NCI-H1092 treated with DMSO at 0.1 percent for 48 hours (cell line): ENCODE data around the gene CSH1.
"Not testable (repeated sequence)": the region's sequence is repeated elsewhere in the genome, so short reads cannot be mapped to it uniquely, and the experiment has no call there.

ENCODE experiments used
- DNase-seq: peaks from one replicate; lab custom pipeline; 2025; lab: John Stamatoyannopoulos, UW

CSH1 gene

GRCh38 chr17:63869491-63870291 is 26.7 kb downstream of the CSH1 start:
- not testable (repeated sequence) for DNase-seq

- DNase-seq: not testable (repeated sequence)
Measured at GRCh38 chr17:63866625-63867024, 29.7 kb downstream of the CSH1 start.

DNA sequence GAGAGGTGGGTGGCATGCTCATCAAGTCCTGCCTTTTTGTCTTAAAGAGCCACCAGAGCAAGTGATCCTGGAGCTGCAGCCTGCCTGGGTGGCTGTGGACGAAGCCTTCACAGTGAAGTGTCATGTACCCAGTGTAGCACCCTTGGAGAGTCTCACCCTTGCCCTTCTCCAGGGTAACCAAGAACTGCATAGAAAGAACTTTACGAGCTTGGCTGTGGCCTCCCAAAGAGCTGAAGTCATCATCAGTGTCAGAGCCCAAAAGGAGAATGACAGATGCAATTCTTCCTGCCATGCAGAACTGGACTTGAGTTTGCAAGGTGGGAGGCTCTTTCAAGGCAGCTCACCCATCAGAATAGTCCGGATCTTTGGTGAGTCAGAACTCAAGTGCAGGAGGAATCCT is 37.1 kb downstream of the CSH1 start:
- no peak for DNase-seq

GRCh38 chr17:63856425-63856824 is 39.9 kb downstream of the CSH1 start:
- DNase-seq: not testable (repeated sequence)

GRCh38 chr17:63855185-63855584 is 41.2 kb downstream of the CSH1 start:
- DNase-seq: no peak

- DNase-seq: no peak
Measured at GRCh38 chr17:63854709-63855108, 41.7 kb downstream of the CSH1 start.

- DNase-seq: no peak
Measured at GRCh38 chr17:63853260-63853659, 43.1 kb downstream of the CSH1 start.

GRCh38 chr17:63850401-63850800 is 46.0 kb downstream of the CSH1 start:
- DNase-seq: no peak

- DNase-seq: no peak
Measured at GRCh38 chr17:63848834-63849689, 47.3 kb downstream of the CSH1 start.

DNA sequence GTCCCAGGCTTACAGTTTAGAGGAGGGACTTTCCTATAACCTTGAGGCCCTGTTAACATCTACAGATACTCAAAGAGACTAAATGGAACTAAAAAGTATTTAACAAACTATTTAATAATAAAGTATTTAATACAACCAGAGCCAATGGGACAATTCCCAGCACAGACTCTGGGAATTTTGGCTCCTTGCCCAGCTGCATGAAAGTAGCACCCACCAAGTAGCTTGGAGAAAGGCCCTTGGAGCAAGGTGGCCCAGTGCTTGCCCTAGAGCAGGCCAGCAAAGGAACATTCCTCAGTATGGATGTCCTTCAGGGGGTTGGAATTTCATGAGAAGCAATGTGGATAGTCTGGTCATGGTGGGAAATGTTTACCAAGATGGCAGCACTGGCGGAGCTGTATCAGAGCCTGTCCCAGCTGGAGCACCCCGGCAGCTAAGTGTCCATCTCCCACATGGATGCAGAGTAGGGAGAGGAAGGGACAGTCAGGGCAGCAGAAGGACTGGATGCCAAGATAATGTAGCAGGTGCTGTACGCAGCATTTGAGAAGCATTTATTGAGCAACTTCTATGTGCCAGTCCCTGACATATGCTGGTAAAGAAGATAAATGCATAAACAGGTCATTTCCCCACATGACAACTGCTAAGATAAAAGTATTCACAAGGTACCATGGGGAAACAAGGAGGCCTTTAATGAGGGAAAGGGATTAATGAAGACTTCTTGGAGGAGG is 48.7 kb downstream of the CSH1 start:
- no peak for DNase-seq

GRCh38 chr17:63845509-63845908 is 50.9 kb downstream of the CSH1 start:
- no peak for DNase-seq
